GM18519 (cell line): ENCODE measurements around the gene CISD3.

Experiments
- ATAC-seq: cut with Tn5 transposase; IDR thresholded peaks from one replicate; pipeline ENCODE4 v1.9.1; 2021; ENCODE audit warnings: mild to moderate bottlenecking, moderate library complexity; ENCODE audit not compliant: unreplicated experiment, low FRiP score

Gene CISD3

GRCh38 chr17:38761612-38762011 lies 31.5 kb downstream of the CISD3 start:
- no peak for ATAC-seq

- no peak for ATAC-seq
Observed at GRCh38 chr17:38762231-38762630, 32.1 kb downstream of the CISD3 start.

GRCh38 chr17:38766341-38766740 lies 36.2 kb downstream of the CISD3 start:
- ATAC-seq, result no peak

GRCh38 chr17:38768417-38768816 lies 38.3 kb downstream of the CISD3 start:
- no peak for ATAC-seq

- ATAC-seq, result no peak
Observed at GRCh38 chr17:38773258-38773657, 43.1 kb downstream of the CISD3 start.

GRCh38 chr17:38777641-38778250 lies 47.6 kb downstream of the CISD3 start:
- ATAC-seq, result no peak

GRCh38 chr17:38779965-38780752 lies 50.0 kb downstream of the CISD3 start:
- no peak for ATAC-seq

- no peak for ATAC-seq
Observed at GRCh38 chr17:38783227-38783626, 53.1 kb downstream of the CISD3 start.
